Sigmoid colon (tissue), 7 donors: ENCODE results near the gene EED. TPM values are rescaled to one million over a fixed set of nuclear protein-coding genes. Genes with fewer than 3 reads are reported as not detected.

ENCODE experiments used
- DNase-seq: peaks from one replicate; pipeline ENCODE4 v3.0.0-alpha.2; 2019
- H3K27ac ChIP-seq, 4 donors: fragments of 200-600 bp; sonication (generic); one replicate each; pipeline ENCODE4 v1.5.1; 2016 to 2019; ENCODE audit warnings: mild to moderate bottlenecking in 1 of 4
- H3K27me3 ChIP-seq, 3 donors: fragments of 200-600 bp; sonication (generic); one replicate each; pipeline ENCODE4 v1.5.1; 2019; ENCODE audit warnings: mild to moderate bottlenecking in 1 of 3
- H3K36me3 ChIP-seq, 4 donors: fragments of 200-600 bp; sonication (generic); one replicate each; pipeline ENCODE4 v1.5.1; 2016 to 2019
- H3K4me1 ChIP-seq, 4 donors: fragments of 200-600 bp; sonication (generic); one replicate each; pipeline ENCODE4 v1.5.1; 2017 to 2019
- H3K4me3 ChIP-seq, 4 donors: fragments of 200-600 bp; sonication (generic); one replicate each; pipeline ENCODE4 v1.5.1; 2017 to 2019; ENCODE audit warnings: mild to moderate bottlenecking in 2 of 4, moderate library complexity in 1 of 4
- H3K9me3 ChIP-seq, 4 donors: fragments of 200-600 bp in 3 of 4; sonication (generic) in 3 of 4; one replicate each; pipeline versions ENCODE4 v1.5.1 to v1.6.1; 2013 to 2019
- EP300 ChIP-seq, 4 donors: sonication (generic); formaldehyde crosslinking; IDR thresholded peaks; one replicate each; pipeline ENCODE4 v1.6.1; 2017; ENCODE audit warnings: antibody characterized with exemption in 4 of 4
- POLR2A ChIP-seq, 2 donors: fragments of 450-650 bp; IDR thresholded peaks; one replicate each; pipeline ENCODE4 v1.6.1; 2016; ENCODE audit warnings: antibody characterized with exemption in 2 of 2, mild to moderate bottlenecking in 2 of 2, moderate library complexity in 2 of 2
- POLR2AphosphoS5 ChIP-seq, 4 donors: sonication (generic); formaldehyde crosslinking; IDR thresholded peaks; one replicate each; pipeline ENCODE4 v1.6.1; 2017; ENCODE audit warnings: antibody characterized with exemption in 4 of 4
- WGBS, 2 donors: extraction: QIAGEN DNeasy Blood & Tissue Kit; methylation state at CpG; one replicate each; pipeline ENCODE4 v1.1.7; 2013; 5-methylcytosine and 5-hydroxymethylcytosine counted together
- intact Hi-C: fragments of 100-400 bp; cut with DNase I; formaldehyde crosslinking; loops from one replicate; pipeline ENCODE4 v1.15.1; 2023
- polyA plus RNA-seq, 3 donors: library from polyadenylated mRNA; stranded (reverse); fragments of 200-250 nt; gene quantifications; one replicate each; pipeline ENCODE4 v1.2.3, GENCODE V29; 2013
- total RNA-seq, 4 donors: library from RNA; depleted of rRNA; stranded (reverse); fragments of >200 nt; gene quantifications; one replicate each; pipeline ENCODE4 v1.1.0, GENCODE V29; 2016
- TF ChIP-seq, protein P1 (sequence below), 4 experiments: fragments of 450-650 bp in 3 of 4; fragments of 200-600 bp in 1 of 4; IDR thresholded peaks; one replicate each; pipeline ENCODE4 v1.5.1; 2016 to 2019; ENCODE audit warnings: antibody characterized with exemption in 4 of 4, mild to moderate bottlenecking in 3 of 4, moderate library complexity in 2 of 4
- donor health status: healthy with polysubstance abuse.
- donor health status: Bipolar disorder and iron deficiency.
- donor health status: healthy.

The EED gene
- total and polyA plus RNA-seq, 7 donors, result 12.6 to 28.6 (median 18.2) TPM

DNA sequence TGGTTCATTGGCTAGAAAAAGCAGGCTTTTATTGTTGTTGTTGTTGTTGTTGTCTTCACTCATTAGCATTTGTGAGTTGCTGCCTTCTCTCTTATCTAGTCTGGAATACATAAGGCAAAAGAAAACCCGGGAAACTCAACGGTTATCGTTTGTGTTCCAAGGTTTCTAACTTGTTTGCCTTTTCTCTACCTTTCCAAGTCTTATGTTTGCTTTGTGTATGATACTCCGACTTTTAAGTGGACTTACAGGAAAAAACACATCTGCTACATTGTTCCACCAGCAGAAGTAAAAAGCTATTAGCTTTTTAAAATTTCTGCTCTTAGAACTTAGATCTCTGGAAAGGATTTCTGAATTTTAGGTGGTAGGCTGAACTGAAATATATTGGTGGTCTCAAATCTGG, 30.4 kb downstream of the EED start:
- 21 to 72% methylated on average over 4 of the region's 4 CpGs for WGBS, 2 donors
- no peak overlapping the region for H3K4me3 ChIP-seq
- H3K4me1 ChIP-seq, result no peaks in the 10 kb centered on the region
- DNase-seq, result no peak
- no peak for TF ChIP-seq POLR2AphosphoS5 (IDR thresholded peaks at IDR 0.05)
- TF ChIP-seq, protein P1, sequence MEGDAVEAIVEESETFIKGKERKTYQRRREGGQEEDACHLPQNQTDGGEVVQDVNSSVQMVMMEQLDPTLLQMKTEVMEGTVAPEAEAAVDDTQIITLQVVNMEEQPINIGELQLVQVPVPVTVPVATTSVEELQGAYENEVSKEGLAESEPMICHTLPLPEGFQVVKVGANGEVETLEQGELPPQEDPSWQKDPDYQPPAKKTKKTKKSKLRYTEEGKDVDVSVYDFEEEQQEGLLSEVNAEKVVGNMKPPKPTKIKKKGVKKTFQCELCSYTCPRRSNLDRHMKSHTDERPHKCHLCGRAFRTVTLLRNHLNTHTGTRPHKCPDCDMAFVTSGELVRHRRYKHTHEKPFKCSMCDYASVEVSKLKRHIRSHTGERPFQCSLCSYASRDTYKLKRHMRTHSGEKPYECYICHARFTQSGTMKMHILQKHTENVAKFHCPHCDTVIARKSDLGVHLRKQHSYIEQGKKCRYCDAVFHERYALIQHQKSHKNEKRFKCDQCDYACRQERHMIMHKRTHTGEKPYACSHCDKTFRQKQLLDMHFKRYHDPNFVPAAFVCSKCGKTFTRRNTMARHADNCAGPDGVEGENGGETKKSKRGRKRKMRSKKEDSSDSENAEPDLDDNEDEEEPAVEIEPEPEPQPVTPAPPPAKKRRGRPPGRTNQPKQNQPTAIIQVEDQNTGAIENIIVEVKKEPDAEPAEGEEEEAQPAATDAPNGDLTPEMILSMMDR (IDR thresholded peaks at IDR 0.05), result no peak
- TF ChIP-seq EP300 (IDR thresholded peaks at IDR 0.05), result no peak
- no peak for TF ChIP-seq POLR2A (IDR thresholded peaks at IDR 0.05)
- H3K36me3 ChIP-seq, result peaks cover 0 to 34% (median 5%) of the 10 kb centered on the region in 4 donors
- intact Hi-C loops, result no loop called here
- no peak overlapping the region for H3K27ac ChIP-seq
- no peaks in the 10 kb centered on the region for H3K27me3 ChIP-seq
- no peaks in the 10 kb centered on the region for H3K9me3 ChIP-seq

DNA sequence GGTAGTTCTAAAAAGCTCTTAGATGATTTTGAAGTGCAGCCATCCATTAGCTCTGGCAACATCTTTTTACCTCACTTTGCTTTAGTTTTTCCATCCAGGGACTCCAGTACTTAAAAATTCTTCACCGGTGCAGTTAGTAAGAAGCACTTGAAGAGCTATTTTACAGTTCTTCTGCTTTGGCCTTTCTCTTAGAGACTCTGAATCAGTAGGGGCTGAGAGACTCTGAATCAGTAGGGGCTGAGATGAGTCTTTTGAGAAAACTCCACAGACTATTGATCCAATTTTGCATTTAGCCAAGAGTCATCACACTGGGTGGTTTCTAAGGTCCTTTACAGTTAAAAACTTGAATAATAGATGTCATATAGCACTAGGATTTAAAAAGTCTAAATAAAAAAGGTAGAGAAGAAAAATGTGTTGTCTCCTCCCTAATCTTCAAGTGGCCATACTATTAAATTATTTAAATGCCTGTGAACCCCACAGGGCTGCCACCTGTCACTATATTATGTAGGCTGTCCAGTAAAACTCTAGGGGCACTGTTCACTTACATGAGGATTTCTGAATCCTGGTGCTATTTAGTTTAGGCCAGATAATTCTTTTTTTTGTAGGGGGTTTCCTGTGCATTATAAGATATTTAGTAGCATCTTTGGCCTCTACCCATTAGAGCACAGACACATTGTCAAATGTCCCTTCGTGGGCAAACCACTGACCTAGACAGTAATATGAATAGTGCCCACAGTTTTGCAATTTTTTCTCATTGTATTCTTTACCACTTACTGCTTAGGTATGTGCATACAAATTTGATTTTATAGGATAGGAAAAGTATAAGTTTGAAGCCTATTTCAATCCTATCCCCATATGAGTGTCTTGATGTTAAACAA, 31.2 kb downstream of the EED start:
- Histone ChIP-seq H3K4me3 (no peak overlapping the region), H3K27me3 (no peaks in the 10 kb centered on the region), H3K36me3 (peaks cover 0 to 37% (median 5%) of the 10 kb centered on the region in 4 donors), H3K27ac (no peak overlapping the region), H3K4me1 (no peaks in the 10 kb centered on the region), H3K9me3 (no peaks in the 10 kb centered on the region)
- 89 to 96% methylated on average over 2 of the region's 2 CpGs for WGBS, 2 donors
- no peak for DNase-seq
- intact Hi-C loops, result no loop called here
- TF ChIP-seq, protein P1 (IDR thresholded peaks at IDR 0.05), result no peak
- TF ChIP-seq POLR2AphosphoS5 (IDR thresholded peaks at IDR 0.05) (no peak), EP300 (IDR thresholded peaks at IDR 0.05) (no peak), POLR2A (IDR thresholded peaks at IDR 0.05) (no peak)

DNA sequence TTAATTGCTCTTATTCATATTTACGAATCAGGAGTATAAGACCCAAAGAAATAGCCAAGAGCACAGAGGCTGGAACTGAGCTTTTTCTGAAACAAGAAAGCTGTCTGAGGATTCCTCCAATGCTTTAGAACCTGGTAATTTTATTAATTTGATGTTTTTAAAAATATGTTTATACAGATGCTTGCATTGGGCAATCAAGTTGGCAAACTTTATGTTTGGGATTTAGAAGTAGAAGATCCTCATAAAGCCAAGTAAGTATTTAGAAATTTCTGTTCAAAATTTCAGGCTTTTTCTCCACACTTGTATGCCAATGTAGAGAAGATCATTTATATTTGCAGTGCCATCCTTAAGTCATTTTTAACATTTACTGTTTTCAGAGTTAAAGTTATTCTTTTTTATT, 33.2 kb downstream of the EED start:
- Histone ChIP-seq H3K27ac (no peak overlapping the region), H3K4me3 (no peak overlapping the region), H3K27me3 (no peaks in the 10 kb centered on the region), H3K9me3 (no peaks in the 10 kb centered on the region), H3K36me3 (peaks cover 0 to 34% (median 5%) of the 10 kb centered on the region in 4 donors), H3K4me1 (no peaks in the 10 kb centered on the region)
- WGBS, 2 donors, result 90 to 96% methylated on average over 1 of the region's 1 CpG
- intact Hi-C loops, result no loop called here
- TF ChIP-seq, protein P1 (IDR thresholded peaks at IDR 0.05), result no peak
- no peak for TF ChIP-seq POLR2AphosphoS5 (IDR thresholded peaks at IDR 0.05)
- no peak for TF ChIP-seq POLR2A (IDR thresholded peaks at IDR 0.05)
- no peak for TF ChIP-seq EP300 (IDR thresholded peaks at IDR 0.05)
- no peak for DNase-seq

DNA sequence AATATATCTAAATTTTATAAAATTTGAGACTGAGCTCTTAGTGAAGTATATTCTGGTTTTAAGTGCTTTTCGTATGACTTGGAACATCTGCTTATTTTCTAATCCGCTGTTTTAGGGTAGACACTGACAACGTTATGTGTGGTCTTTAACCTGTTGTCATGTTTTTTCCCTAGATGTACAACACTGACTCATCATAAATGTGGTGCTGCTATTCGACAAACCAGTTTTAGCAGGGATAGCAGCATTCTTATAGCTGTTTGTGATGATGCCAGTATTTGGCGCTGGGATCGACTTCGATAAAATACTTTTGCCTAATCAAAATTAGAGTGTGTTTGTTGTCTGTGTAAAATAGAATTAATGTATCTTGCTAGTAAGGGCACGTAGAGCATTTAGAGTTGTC, 33.7 kb downstream of the EED start:
- no peaks in the 10 kb centered on the region for H3K4me1 ChIP-seq
- intact Hi-C loops, result no loop called here
- peaks cover 0 to 34% (median 5%) of the 10 kb centered on the region in 4 donors for H3K36me3 ChIP-seq
- no peaks in the 10 kb centered on the region for H3K27me3 ChIP-seq
- H3K9me3 ChIP-seq, result no peaks in the 10 kb centered on the region
- 88 to 89% methylated on average over 8 of the region's 8 CpGs for WGBS, 2 donors
- no peak overlapping the region for H3K4me3 ChIP-seq
- TF ChIP-seq POLR2A (IDR thresholded peaks at IDR 0.05) (no peak), POLR2AphosphoS5 (IDR thresholded peaks at IDR 0.05) (no peak)
- TF ChIP-seq, protein P1 (IDR thresholded peaks at IDR 0.05), result no peak
- H3K27ac ChIP-seq, result no peak overlapping the region
- no peak for DNase-seq
